Activated naive CD8-positive, alpha-beta T cell (primary cell): ENCODE measurements around the gene TOMM20.
"Not testable (repeated sequence)": the region's sequence is repeated elsewhere in the genome, so short reads cannot be mapped to it uniquely, and the experiment has no call there.

Experiments used
- H3K27ac Mint-ChIP-seq: one replicate; pipeline ENCODE4 v1.8.0; 2021; ENCODE audit warnings: mixed read lengths
- H3K27me3 Mint-ChIP-seq: one replicate; pipeline ENCODE4 v1.8.0; 2021; ENCODE audit warnings: mixed read lengths
- H3K36me3 Mint-ChIP-seq: one replicate; pipeline ENCODE4 v1.8.0; 2021; ENCODE audit warnings: mixed read lengths
- H3K4me1 Mint-ChIP-seq: one replicate; pipeline ENCODE4 v1.8.0; 2021; ENCODE audit warnings: low read depth, mixed read lengths
- H3K4me3 Mint-ChIP-seq: one replicate; pipeline ENCODE4 v1.8.0; 2021; ENCODE audit warnings: mild to moderate bottlenecking, mixed read lengths
- H3K9me3 Mint-ChIP-seq: one replicate; pipeline ENCODE4 v1.8.0; 2021; ENCODE audit warnings: low read depth, mixed read lengths

The TOMM20 gene

DNA sequence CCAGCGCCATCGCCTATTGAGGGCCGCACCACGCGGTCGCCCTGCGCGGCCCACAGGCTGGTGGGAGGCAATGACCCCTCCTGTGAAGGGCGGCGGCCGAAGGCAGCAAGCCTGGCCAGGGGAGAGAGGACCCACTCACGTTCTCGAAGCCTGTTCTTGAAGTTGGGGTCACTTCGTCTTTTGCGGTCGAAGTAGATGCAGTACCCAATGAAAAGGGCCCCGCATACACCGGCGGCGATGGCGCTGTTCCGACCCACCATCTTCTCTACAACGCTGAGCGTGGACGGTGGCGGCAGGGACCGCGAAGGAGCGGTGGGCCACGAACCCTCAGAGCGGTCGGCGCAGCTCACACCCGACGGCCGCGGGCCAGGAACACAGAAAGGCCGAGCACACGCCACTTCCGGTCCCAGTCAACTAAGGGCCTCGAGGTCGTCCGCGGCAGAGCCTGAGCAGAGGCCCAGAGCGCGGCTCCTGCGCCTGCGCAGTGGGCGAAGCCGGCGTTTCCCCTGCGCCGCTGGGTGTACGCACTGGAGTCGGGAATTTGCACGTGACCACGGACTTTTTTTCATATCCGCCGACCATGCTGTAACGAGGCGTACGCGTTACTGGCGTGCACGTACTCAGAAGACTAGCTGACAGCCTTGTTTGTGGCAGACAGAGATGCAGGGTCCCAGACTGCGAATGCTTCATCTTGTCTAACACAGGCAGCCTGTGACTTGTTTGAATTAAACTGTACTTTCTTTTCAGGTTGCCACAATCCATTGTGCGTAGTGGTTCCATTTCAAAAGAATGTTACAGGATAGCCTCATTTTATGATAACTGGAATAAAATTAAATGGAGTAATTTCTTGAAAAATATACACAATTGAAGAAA is at the start of gene TOMM20:
Gene TOMM20, minus strand, starts transcription at position 382 of the 873 bp plus-strand sequence. Its CDS starts 122 bp downstream, at position 260.
- no peaks in the 10 kb centered on the region for H3K9me3 Mint-ChIP-seq
- no peaks in the 10 kb centered on the region for H3K27me3 Mint-ChIP-seq
- H3K4me3 Mint-ChIP-seq = peak within 1 kb of the TSS; percentile 98
- H3K27ac Mint-ChIP-seq = peak within 1 kb of the TSS; percentile 97
- peaks cover 41% of the 10 kb centered on the region for H3K4me1 Mint-ChIP-seq
- H3K36me3 Mint-ChIP-seq = peaks cover 16% of the 10 kb centered on the region

DNA sequence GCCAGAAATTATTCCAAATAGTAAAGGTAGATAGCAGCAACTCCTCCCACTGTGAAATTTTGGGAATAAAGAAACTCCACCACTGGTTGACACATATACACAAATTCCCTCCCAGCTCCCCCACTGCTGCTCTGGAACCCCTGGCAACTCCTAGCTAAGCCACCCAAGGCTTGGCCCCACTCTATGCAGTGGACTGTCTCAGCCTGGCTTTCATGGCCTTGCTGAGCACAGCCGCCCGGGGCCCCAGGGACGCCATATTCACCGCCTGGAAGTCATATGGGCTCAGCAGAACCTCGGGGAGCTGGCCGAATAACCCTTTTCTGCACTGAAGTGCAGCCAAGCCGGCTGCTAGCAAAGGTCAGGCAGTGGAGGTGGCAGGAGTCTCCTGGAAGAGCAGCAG is 47.8 kb upstream of the TOMM20 start:
- H3K9me3 Mint-ChIP-seq = no peaks in the 10 kb centered on the region
- peaks cover 2% of the 10 kb centered on the region for H3K4me1 Mint-ChIP-seq
- no peak overlapping the region for H3K27ac Mint-ChIP-seq
- H3K4me3 Mint-ChIP-seq = no peak overlapping the region
- no peaks in the 10 kb centered on the region for H3K27me3 Mint-ChIP-seq
- peaks cover 10% of the 10 kb centered on the region for H3K36me3 Mint-ChIP-seq

DNA sequence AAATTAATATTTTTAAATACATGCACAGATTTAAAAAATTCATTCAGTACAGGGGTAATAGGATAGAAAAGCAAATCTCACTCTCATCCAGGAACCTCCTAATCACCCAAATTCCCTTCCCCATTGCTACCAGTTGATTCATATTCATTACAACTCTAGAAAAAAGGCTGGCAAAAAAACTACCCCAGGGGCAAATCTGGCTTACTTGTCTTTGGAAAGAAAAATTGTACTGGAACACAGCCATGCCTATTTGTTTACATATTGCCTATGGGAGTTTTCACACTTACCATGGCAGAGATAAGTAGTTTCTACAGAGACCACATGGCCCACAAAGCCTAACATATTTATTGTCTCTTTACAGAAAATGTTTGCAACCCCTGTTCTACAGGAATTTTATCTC is 41.3 kb upstream of the TOMM20 start:
- H3K9me3 Mint-ChIP-seq = no peaks in the 10 kb centered on the region
- peaks cover 3% of the 10 kb centered on the region for H3K36me3 Mint-ChIP-seq
- H3K4me3 Mint-ChIP-seq = no peak overlapping the region
- no peaks in the 10 kb centered on the region for H3K27me3 Mint-ChIP-seq
- H3K4me1 Mint-ChIP-seq = no peaks in the 10 kb centered on the region
- H3K27ac Mint-ChIP-seq = no peak overlapping the region

DNA sequence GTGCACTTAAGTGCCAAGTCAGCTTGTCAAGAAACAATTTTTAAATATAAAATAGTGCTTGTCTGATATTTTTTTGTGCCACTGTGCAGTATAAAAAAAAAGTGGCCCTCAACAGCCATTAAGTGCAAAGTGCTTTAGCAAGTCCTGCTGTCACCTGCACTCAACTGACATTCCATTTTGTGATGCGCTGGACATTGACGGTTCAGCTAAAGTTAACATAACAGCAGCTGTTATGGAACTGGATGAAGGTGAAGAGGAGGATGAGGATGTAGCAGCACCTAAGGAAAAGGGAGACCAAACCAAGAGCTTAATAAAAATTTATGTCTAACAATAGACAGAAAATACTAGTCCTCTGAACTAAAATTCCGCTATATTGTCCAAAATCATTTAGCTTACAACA is 39.7 kb upstream of the TOMM20 start:
- Mint-ChIP-seq H3K4me1 (no peaks in the 10 kb centered on the region), H3K36me3 (peaks cover 2% of the 10 kb centered on the region), H3K27me3 (no peaks in the 10 kb centered on the region), H3K27ac (peak overlapping the region; percentile 54), H3K4me3 (no peak overlapping the region), H3K9me3 (no peaks in the 10 kb centered on the region)

DNA sequence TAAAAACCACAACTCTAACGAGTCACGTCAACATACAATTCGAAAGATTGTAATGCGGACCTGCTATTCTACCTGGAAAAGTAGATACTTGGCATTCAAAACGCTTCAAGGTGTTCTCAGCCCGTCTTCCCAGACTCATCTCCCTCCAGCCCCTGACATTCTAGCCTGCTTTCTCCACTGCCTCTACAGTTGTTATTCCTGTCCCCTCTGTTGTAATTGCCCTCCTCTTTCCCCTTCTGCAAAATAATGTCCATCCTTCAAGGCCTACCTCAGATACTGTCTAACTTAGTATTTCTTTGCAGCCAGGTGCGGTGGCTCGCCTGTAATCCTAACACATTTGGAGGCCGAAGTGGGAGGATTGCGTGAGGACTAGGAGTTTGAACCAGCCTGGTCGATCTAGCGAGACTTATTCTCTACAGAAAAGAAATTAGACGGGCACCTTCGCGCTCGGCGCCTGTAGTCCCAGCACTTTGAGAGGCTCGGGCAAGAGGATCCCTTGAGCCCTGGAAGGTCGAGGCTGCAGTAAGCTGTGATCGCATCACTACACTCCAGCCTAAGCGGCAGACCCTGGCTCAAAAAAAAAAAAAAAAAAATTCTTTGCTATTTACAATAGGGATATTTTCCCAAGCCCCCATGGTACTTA is 33.2 kb upstream of the TOMM20 start:
- H3K27ac Mint-ChIP-seq = peak overlapping the region; percentile 99
- H3K27me3 Mint-ChIP-seq = no peaks in the 10 kb centered on the region
- peak overlapping the region; percentile 99 for H3K4me3 Mint-ChIP-seq
- no peaks in the 10 kb centered on the region for H3K9me3 Mint-ChIP-seq
- peaks cover 2% of the 10 kb centered on the region for H3K36me3 Mint-ChIP-seq
- peaks cover 26% of the 10 kb centered on the region for H3K4me1 Mint-ChIP-seq

DNA sequence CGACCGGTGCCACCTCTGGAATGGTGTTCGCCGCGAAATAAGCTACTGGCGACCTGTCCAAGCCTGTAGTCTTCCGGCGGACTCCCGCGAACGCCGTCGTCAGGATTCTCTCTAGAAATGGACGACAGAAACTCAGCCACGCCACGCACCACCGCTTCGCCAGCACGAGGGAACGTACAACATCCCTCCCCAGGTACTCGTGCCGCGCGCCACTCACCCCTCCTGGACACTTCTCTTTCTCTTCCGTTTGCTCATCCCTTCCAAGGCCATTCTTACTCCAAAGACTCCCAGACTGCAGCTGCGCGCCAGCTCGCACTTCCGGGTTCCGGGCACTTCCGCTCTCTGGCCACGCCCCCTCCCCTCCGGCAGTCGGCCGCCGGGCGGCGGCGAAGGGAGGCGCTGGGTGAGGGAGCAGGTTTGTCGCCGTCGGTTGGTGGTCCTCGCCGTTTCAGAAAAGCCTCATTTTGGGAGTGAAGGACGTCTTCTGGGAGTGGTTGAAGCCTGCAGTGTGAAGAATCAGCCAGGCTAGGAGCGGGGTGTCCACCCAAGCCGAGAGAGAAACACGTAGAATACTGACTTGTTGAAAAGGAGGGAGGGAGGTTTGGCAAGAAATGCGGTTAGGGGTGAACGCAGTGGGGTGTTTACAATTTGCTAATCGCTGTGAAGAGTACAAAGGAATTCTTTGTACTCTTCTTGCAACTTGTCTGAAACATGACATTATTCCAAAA is 32.5 kb upstream of the TOMM20 start, which contains the start of gene RBM34:
Gene RBM34, minus strand, starts transcription at position 294 of the 728 bp plus-strand sequence. Its CDS starts 24 bp downstream, at position 270.
- peak within 1 kb of the TSS; percentile 99 for H3K4me3 Mint-ChIP-seq
- H3K9me3 Mint-ChIP-seq = no peaks in the 10 kb centered on the region
- H3K4me1 Mint-ChIP-seq = peaks cover 26% of the 10 kb centered on the region
- H3K27ac Mint-ChIP-seq = peak within 1 kb of the TSS; percentile 99
- H3K27me3 Mint-ChIP-seq = no peaks in the 10 kb centered on the region
- H3K36me3 Mint-ChIP-seq = peaks cover 2% of the 10 kb centered on the region

DNA sequence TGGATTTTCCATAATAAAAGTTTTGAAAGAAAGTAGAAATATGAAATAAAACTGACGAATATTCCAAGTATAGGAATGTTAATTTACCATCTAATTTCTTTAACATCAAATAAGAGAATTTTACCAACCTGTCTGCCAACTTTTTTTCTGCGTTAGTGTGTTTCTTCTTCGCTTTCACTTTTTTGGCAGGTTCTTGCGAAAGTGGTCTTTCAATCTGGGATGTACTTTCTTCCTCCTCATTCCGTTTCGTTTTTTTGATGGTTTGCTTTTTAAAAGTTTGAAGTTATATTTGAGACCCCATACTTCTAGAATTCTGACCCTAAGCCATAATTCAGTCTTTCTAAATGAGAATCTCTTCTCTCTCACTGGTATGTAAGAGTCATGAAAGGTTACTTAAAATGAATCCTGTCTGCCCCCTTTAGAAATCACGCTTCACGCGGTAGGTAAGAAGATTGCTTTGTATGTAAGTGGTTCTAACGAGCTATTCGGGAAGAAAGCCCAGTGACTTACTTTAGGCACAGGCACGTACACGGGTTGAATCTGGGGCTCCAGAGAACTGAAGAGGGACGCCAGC is 31.8 kb upstream of the TOMM20 start:
- no peaks in the 10 kb centered on the region for H3K9me3 Mint-ChIP-seq
- peak overlapping the region; percentile 99 for H3K27ac Mint-ChIP-seq
- H3K4me3 Mint-ChIP-seq = peak overlapping the region; percentile 99
- peaks cover 2% of the 10 kb centered on the region for H3K36me3 Mint-ChIP-seq
- H3K4me1 Mint-ChIP-seq = peaks cover 26% of the 10 kb centered on the region
- H3K27me3 Mint-ChIP-seq = no peaks in the 10 kb centered on the region

DNA sequence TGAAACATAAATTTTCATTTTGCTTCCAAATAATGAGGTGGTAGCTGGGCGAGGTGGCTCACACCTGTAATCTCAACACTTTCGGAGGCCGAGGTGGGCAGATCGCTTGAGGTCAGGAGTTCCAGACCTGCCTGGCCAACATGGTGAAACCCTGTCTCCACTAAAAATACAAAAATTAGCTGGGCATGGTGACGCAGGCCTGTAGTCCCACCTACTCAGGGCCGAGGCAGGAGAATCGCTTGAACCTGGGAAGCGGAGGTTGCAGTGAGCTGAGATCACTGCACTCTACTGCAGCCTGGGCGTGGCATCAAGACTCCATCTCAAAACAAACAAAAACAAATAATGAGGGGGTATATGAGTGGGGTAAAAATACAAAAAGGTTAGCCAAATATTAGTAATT is 31.3 kb upstream of the TOMM20 start:
- not testable (repeated sequence) for H3K9me3 Mint-ChIP-seq, H3K27me3 Mint-ChIP-seq, H3K36me3 Mint-ChIP-seq
- Mint-ChIP-seq H3K27ac (peak overlapping the region; percentile 99), H3K4me3 (peak overlapping the region; percentile 99), H3K4me1 (peaks cover 27% of the 10 kb centered on the region)

DNA sequence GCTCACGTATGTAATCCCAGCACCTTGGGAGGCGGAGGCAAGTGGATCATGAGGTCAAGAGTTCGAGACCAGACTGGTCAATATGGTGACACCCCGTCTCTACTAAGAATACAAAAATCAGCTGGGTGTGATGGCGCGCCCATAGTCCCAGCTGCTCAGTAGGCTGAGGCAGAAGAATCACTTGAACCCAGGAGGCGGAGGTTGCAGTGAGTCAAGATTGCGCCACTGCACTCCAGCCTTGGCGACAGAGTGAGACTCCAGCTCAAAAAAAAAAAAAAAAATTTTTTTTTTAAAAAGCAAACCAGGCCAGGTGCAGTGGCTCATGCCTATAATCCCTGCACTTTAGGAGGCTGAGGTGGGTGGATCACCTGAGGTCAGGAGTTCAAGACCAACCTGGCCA is 30.6 kb upstream of the TOMM20 start:
- H3K4me3 Mint-ChIP-seq = peak overlapping the region; percentile 99
- H3K36me3 Mint-ChIP-seq, H3K27me3 Mint-ChIP-seq, H3K9me3 Mint-ChIP-seq: not testable (repeated sequence)
- peak overlapping the region; percentile 99 for H3K27ac Mint-ChIP-seq
- H3K4me1 Mint-ChIP-seq = peaks cover 33% of the 10 kb centered on the region

DNA sequence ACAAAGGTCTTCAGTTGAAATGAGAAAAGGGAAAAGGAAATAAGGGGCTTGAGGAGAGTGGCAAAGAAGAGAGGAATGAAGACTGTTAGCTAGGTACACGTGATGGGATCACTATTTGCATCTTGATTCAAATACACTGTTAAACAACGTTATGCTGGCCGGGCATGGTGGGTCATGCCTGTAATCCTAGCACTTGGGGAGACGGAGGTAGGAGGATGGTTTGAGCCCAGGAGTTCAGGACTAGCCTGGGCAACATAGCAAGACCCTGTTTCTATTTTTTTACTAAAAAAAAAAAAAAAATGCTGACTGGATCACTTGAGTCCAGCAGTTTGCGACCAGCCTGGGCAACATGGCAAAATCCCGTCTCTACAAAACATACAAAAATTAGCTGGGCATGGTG is 30.0 kb upstream of the TOMM20 start:
- H3K4me3 Mint-ChIP-seq = no peak overlapping the region
- H3K27me3 Mint-ChIP-seq = no peaks in the 10 kb centered on the region
- peaks cover 6% of the 10 kb centered on the region for H3K36me3 Mint-ChIP-seq
- H3K4me1 Mint-ChIP-seq = peaks cover 35% of the 10 kb centered on the region
- no peaks in the 10 kb centered on the region for H3K9me3 Mint-ChIP-seq
- no peak overlapping the region for H3K27ac Mint-ChIP-seq

DNA sequence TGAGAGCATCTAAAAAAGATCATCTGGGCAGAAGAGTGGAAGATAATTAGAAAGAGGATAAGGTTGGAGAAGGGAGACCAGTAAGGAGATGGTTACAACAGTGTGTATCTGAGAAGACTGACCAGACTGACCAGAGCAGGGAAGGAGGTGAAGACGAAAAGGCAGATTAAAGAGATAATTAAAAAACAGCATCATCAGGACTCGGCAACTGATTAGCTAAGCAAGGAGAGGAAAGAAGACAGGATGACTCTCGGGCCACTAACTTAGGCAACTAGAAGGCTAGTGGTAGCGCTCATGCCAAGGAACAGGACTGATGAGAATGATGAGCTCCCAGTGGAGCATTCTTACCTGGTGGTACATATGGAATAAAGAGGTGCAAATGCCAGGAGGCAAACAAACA is 28.5 kb upstream of the TOMM20 start:
- Mint-ChIP-seq H3K27ac (no peak overlapping the region), H3K36me3 (peaks cover 8% of the 10 kb centered on the region), H3K27me3 (no peaks in the 10 kb centered on the region), H3K4me1 (peaks cover 44% of the 10 kb centered on the region), H3K9me3 (no peaks in the 10 kb centered on the region), H3K4me3 (no peak overlapping the region)

DNA sequence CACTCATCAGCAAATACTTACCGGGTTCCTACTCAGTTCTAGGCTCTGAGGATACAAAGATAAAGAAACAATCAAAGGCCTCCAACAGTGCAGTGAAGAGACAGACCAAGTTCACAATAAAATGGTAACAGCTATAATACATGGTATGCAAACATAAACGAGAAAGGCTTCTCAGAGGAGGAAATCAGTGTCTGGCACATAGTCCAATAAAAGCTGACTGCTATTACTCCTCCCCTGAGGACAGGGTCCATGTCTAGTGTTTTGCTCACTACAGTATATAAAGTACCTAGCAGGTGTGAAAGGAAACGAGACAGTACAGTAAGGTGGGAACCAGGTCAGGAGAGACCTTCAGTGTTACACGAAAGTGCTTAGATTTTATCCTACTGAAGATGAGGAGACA is 28.1 kb upstream of the TOMM20 start:
- Mint-ChIP-seq H3K9me3 (no peaks in the 10 kb centered on the region), H3K4me3 (no peak overlapping the region), H3K27ac (no peak overlapping the region), H3K27me3 (no peaks in the 10 kb centered on the region), H3K4me1 (peaks cover 42% of the 10 kb centered on the region), H3K36me3 (peaks cover 8% of the 10 kb centered on the region)

DNA sequence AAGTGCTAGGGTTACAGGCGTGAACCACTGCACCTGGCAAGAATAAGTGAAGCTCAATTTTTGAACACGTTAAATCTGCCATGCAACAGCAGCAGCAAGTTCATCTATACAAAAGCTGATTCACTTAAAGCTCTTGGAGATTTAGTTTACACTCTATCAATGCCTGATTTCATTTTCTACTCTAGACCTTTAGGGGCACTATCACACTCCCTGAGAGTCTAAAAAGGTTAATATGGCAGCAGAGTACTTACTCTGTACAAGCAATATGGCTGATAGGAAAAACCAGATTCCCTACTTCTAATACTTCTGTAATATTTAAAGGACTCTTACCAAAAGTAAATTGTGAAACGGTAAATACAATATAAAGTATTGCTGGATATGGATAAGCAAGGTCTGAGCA is 27.6 kb upstream of the TOMM20 start:
- no peaks in the 10 kb centered on the region for H3K9me3 Mint-ChIP-seq
- peaks cover 41% of the 10 kb centered on the region for H3K4me1 Mint-ChIP-seq
- H3K36me3 Mint-ChIP-seq = peaks cover 8% of the 10 kb centered on the region
- no peak overlapping the region for H3K4me3 Mint-ChIP-seq
- no peaks in the 10 kb centered on the region for H3K27me3 Mint-ChIP-seq
- H3K27ac Mint-ChIP-seq = no peak overlapping the region

DNA sequence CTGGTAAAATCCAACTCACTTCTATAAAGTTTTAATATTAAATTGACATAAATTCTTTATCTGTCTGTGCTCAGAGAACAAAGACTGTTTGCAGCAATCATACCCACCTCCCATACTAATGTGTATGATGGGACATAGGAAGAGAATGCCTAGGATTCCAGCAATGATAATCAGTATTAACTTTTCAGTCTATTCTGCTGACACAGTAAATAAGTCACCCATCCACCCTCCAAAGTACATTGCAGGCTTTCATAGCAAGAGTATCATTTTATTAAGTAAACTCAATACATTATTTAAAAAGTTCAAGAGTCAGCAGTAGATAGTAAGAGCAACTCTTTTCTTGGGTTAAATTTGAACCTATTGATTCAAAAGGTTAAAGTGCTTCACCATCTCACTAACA is 23.6 kb upstream of the TOMM20 start:
- Mint-ChIP-seq H3K4me3 (no peak overlapping the region), H3K4me1 (peaks cover 42% of the 10 kb centered on the region), H3K27me3 (no peaks in the 10 kb centered on the region), H3K27ac (no peak overlapping the region), H3K9me3 (no peaks in the 10 kb centered on the region), H3K36me3 (peaks cover 6% of the 10 kb centered on the region)

DNA sequence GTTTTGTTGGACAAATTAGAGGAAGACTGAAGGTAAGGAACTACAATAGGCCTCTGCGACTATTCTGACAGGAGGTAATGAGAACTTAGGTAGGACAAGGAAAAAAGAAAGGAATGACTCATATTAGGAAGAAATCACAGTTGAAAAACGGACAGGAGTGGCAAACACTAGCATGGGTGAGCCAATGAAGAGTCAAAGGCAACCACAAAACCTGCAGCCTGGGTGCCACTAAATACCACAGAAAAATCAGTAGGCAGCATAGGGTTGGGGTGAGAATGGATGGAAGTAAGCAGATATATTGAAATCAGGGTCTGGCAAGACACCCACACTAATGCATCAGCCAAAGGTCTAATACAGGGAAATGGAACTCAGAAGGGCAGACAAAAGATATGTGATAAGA is 22.4 kb upstream of the TOMM20 start:
- H3K27me3 Mint-ChIP-seq = no peaks in the 10 kb centered on the region
- H3K27ac Mint-ChIP-seq = peak overlapping the region; percentile 46
- H3K4me3 Mint-ChIP-seq = peak overlapping the region; percentile 4
- H3K36me3 Mint-ChIP-seq = peaks cover 9% of the 10 kb centered on the region
- H3K9me3 Mint-ChIP-seq = no peaks in the 10 kb centered on the region
- H3K4me1 Mint-ChIP-seq = peaks cover 42% of the 10 kb centered on the region
